Fibroblast of lung (primary cell): ENCODE results near the gene RAB43. TPM values are rescaled to one million over a fixed set of nuclear protein-coding genes. Genes with fewer than 3 reads are reported as not detected.

Experiments used
- DNase-seq, 2 donors: peaks; one replicate each; pipeline versions ENCODE4 v3.0.0 to v3.0.0-alpha.2; 2010; ENCODE audit warnings: low read depth in 2 of 2
- H2AFZ ChIP-seq: 2 replicates; pipeline ENCODE4 v1.5.1; 2012; ENCODE audit warnings: low read length, control low read depth, inconsistent platforms
- H3K27ac ChIP-seq: 2 replicates; pipeline ENCODE4 v1.5.1; 2011; ENCODE audit warnings: low read length, control low read depth; ENCODE audit not compliant: insufficient read depth
- H3K27me3 ChIP-seq: 2 replicates; pipeline ENCODE4 v1.5.1; 2011; ENCODE audit warnings: mild to moderate bottlenecking, low read length; ENCODE audit not compliant: control insufficient read depth, insufficient read depth
- H3K36me3 ChIP-seq: 2 replicates; pipeline ENCODE4 v1.5.1; 2011; ENCODE audit warnings: low read length; ENCODE audit not compliant: control insufficient read depth, insufficient read depth
- H3K4me1 ChIP-seq: 2 replicates; pipeline ENCODE4 v1.5.1; 2011; ENCODE audit warnings: low read length; ENCODE audit not compliant: control insufficient read depth, insufficient read depth; ENCODE audit errors: extremely low read depth
- H3K4me2 ChIP-seq: 2 replicates; pipeline ENCODE4 v1.5.1; 2011; ENCODE audit warnings: low read length, control low read depth; ENCODE audit not compliant: insufficient read depth; ENCODE audit errors: extremely low read depth
- H3K4me3 ChIP-seq, 4 experiments: fragments of 200-600 bp in 1 of 4; sonication (generic) in 1 of 4; replicated peaks in 1 of 4; 2 replicates each; pipeline ENCODE4 v1.5.1; 2011 to 2016; ENCODE audit warnings: low read length in 4 of 4, low read depth in 3 of 4, mild to moderate bottlenecking in 3 of 4, control low read depth in 2 of 4, inconsistent platforms in 1 of 4, mixed read lengths in 1 of 4; ENCODE audit not compliant: insufficient read depth in 1 of 4; ENCODE audit errors: control extremely low read depth in 1 of 4
- H3K79me2 ChIP-seq: 2 replicates; pipeline ENCODE4 v1.5.1; 2012; ENCODE audit warnings: mild to moderate bottlenecking, low read length, inconsistent platforms; ENCODE audit not compliant: control insufficient read depth, insufficient read depth
- H3K9ac ChIP-seq: 2 replicates; pipeline ENCODE4 v1.5.1; 2011; ENCODE audit warnings: mild to moderate bottlenecking, low read length, control low read depth; ENCODE audit not compliant: insufficient read depth
- H3K9me3 ChIP-seq: 2 replicates; pipeline ENCODE4 v1.5.1; 2012; ENCODE audit warnings: low read depth, low read length; ENCODE audit not compliant: control insufficient read depth, insufficient read depth
- H4K20me1 ChIP-seq: 2 replicates; pipeline ENCODE4 v1.5.1; 2011; ENCODE audit warnings: low read length; ENCODE audit not compliant: control insufficient read depth, insufficient read depth; ENCODE audit errors: extremely low read depth
- CTCF ChIP-seq, 2 donors: IDR thresholded peaks in 1 of 2; conservative IDR thresholded peaks in 1 of 2; 1 replicate in 1 of 2; 2 replicates in 1 of 2; pipeline ENCODE4 v1.5.1; 2011 to 2012; ENCODE audit warnings: low read length in 2 of 2, control low read depth in 1 of 2, inconsistent platforms in 1 of 2, low read depth in 1 of 2, mild to moderate bottlenecking in 1 of 2
- EZH2 ChIP-seq: IDR thresholded peaks from 2 replicates; pipeline ENCODE4 v1.5.1; 2012; ENCODE audit warnings: low read length, control low read depth, mild to moderate bottlenecking; ENCODE audit errors: missing control alignments
- polyA plus RNA-seq, 2 donors: library from polyadenylated mRNA; depleted of rRNA in 1 of 2; stranded (reverse) in 1 of 2; unstranded in 1 of 2; fragments of >200 nt; gene quantifications; 2 replicates each; pipeline ENCODE4 v1.2.1, GENCODE V29; 2011 to 2012; ENCODE audit warnings: missing spikeins in 1 of 2
- total RNA-seq: library from RNA; depleted of rRNA; stranded (reverse); fragments of >200 nt; gene quantifications from 2 replicates; pipeline ENCODE4 v1.2.1, GENCODE V29; 2014

RAB43 gene
- total and polyA plus RNA-seq, 2 donors (not counting 1 experiment from before 2014, with no cell fraction given) = 5.7 to 21.5 TPM

- no peak overlapping the region for H2AFZ ChIP-seq
- DNase-seq = no peak
- no peaks in the 10 kb centered on the region for H3K9me3 ChIP-seq
- H3K4me1 ChIP-seq = no peaks in the 10 kb centered on the region
- no peak overlapping the region for H3K4me3 ChIP-seq
- no peak for TF ChIP-seq EZH2
- no peak for TF ChIP-seq CTCF (conservative IDR thresholded peaks at IDR 0.05 in 1 of 2, IDR thresholded peaks at IDR 0.05 in 1 of 2; ENCODE audit: low read depth in 1 of 2, low read length in 2 of 2)
- H3K36me3 ChIP-seq = no peaks in the 10 kb centered on the region
- H3K9ac ChIP-seq = no peak overlapping the region
- no peak overlapping the region for H3K27ac ChIP-seq
- H4K20me1 ChIP-seq = no peaks in the 10 kb centered on the region
- no peaks in the 10 kb centered on the region for H3K27me3 ChIP-seq
- no peaks in the 10 kb centered on the region for H3K79me2 ChIP-seq
- no peak overlapping the region for H3K4me2 ChIP-seq
These were observed 68.9 kb downstream of the RAB43 start for GRCh38 chr3:129052675-129053074.

GRCh38 chr3:129051871-129052340, 69.7 kb downstream of the RAB43 start:
- Histone ChIP-seq H3K4me3 (no peak overlapping the region), H3K27me3 (no peaks in the 10 kb centered on the region), H2AFZ (no peak overlapping the region), H3K4me2 (no peak overlapping the region), H4K20me1 (no peaks in the 10 kb centered on the region), H3K4me1 (no peaks in the 10 kb centered on the region), H3K36me3 (no peaks in the 10 kb centered on the region), H3K9me3 (no peaks in the 10 kb centered on the region), H3K27ac (no peak overlapping the region), H3K9ac (no peak overlapping the region), H3K79me2 (no peaks in the 10 kb centered on the region)
- no peak for TF ChIP-seq CTCF (conservative IDR thresholded peaks at IDR 0.05 in 1 of 2, IDR thresholded peaks at IDR 0.05 in 1 of 2; ENCODE audit: low read depth in 1 of 2, low read length in 2 of 2)
- no peak for TF ChIP-seq EZH2
- no peak for DNase-seq

GRCh38 chr3:129050556-129051295, 70.9 kb downstream of the RAB43 start:
- no peak overlapping the region for H3K4me3 ChIP-seq
- H2AFZ ChIP-seq = no peak overlapping the region
- TF ChIP-seq EZH2 = no peak
- no peak for TF ChIP-seq CTCF (conservative IDR thresholded peaks at IDR 0.05 in 1 of 2, IDR thresholded peaks at IDR 0.05 in 1 of 2; ENCODE audit: low read depth in 1 of 2, low read length in 2 of 2)
- H3K4me1 ChIP-seq = no peaks in the 10 kb centered on the region
- no peaks in the 10 kb centered on the region for H3K36me3 ChIP-seq
- H3K9ac ChIP-seq = no peak overlapping the region
- no peaks in the 10 kb centered on the region for H3K79me2 ChIP-seq
- DNase-seq = no peak
- H3K9me3 ChIP-seq = no peaks in the 10 kb centered on the region
- no peaks in the 10 kb centered on the region for H3K27me3 ChIP-seq
- no peaks in the 10 kb centered on the region for H4K20me1 ChIP-seq
- no peak overlapping the region for H3K4me2 ChIP-seq
- no peak overlapping the region for H3K27ac ChIP-seq
